Measurements from ENCODE around the gene BCL11A.

- no peak for TF ChIP-seq CTCF (IDR thresholded peaks at IDR 0.05)
- no peak for TF ChIP-seq POLR2A (IDR thresholded peaks at IDR 0.05)
- no peak for TF ChIP-seq EP300 (IDR thresholded peaks at IDR 0.05)
These were observed 5.1 kb downstream of the BCL11A start for GRCh38 chr2:60548311-60548710.

Measured in upper lobe of left lung (tissue), 4 donors.